Inferior parietal cortex (tissue), 1 donor: Measurements from ENCODE around the gene KANK4.
"Not testable (repeated sequence)": the region's sequence is repeated elsewhere in the genome, so short reads cannot be mapped to it uniquely, and the experiment has no call there.

Source experiments
- DNase-seq: peaks from one replicate; pipeline ENCODE4 v3.0.0-alpha.2; 2016; ENCODE audit errors: extremely low spot score

KANK4 gene

DNA sequence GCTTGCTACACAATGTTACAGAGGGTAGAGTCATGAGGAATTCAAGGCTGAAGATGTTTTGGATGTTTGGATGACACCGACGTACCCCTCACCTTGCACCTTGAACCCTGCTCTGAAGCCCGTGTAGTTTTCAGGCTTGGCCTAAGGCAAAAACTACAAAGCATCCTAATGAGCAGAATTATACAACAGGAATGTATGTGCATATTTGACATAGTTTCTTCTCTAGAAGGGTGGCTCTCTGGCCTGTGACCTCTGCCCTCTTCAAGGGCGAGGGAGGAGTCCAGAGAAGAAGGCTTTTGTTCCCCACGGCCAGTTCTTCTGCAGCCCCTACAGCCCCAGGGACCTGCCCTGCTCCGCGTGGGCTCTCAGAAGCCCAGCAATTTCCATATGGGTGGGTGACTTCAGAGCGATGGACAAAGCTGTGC, 81.3 kb downstream of the KANK4 start:
- no peak for DNase-seq

DNA sequence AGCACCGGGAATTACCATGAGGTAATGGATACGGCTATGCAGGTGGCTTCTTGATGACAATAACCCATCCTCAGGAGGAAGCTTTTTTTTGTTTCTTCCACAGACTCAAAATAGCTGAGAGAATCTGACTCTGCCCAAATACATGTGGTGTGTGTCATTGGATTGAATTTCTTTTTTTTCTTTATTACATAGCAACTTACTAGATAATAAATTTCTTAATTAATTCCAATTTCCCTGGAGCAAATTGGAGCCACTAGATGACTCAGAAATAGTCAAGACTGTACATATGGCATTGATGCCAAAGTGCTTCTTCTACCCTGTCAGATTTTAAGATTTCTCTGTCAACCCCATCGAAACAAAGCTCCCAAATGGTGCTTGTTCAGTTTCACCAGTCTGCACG, 81.9 kb downstream of the KANK4 start:
- no peak for DNase-seq

DNA sequence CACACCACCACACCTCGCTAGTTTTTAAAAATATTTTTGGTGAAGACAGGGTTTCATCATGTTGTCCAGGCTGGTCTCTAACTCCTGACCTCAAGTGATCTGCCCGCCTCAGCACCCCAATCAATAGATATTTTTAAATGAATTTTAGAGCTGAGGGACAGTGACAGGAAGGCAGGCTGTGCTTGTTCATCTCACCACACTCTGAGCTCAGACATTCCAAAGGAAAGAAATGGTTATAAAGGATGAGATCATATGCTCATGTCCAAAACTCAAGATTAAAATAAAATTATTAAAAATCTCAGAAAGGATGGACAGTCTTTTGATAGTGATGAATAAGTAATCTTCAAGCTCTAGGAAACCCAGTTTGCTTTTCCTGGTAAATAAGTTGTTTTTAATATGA, 83.7 kb downstream of the KANK4 start:
- no peak for DNase-seq

DNA sequence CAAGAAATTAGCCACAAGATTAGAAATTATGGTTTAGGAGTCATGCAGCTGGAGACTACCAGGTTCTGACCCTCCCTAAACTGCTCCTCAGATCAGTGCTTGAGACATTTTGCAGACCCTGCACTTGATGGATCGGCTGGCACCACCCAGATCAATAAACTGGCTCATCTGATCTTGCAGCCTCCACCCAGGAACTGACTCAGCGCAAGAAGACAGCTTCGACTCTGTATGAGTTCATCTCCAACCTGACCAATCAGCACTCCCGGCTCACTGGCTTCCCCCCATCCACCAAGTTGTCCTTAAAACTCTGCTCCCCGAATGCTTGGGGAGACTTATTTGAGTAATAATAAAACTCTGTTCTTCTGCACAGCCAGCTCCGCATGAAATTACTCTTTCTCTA, 84.5 kb downstream of the KANK4 start:
- DNase-seq, result no peak

DNA sequence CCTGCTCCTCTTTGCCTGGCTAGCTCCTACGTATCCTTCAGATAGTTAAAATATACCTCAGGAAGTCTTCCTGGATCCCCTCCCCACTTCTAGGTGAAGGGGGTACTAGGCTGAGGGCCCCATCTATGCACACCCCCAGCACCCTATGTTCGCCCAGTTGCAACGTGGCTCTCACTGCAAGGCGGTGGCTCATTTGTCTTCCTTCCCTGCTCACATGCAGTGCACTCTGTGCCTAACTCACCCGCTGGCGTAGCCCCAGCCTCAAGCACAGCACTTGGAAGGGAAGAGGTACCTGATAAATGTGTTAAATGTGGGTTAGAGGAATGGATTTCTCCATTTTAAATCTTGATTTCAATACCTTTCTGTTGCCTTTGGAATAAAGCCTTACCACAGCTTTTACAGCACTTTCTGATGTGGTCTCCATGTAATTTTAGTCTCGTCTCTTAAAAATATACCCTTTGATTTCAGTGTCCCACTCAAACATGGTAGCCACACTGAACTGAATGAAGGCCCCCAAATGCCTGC, 85.2 kb downstream of the KANK4 start:
- DNase-seq, result no peak

DNA sequence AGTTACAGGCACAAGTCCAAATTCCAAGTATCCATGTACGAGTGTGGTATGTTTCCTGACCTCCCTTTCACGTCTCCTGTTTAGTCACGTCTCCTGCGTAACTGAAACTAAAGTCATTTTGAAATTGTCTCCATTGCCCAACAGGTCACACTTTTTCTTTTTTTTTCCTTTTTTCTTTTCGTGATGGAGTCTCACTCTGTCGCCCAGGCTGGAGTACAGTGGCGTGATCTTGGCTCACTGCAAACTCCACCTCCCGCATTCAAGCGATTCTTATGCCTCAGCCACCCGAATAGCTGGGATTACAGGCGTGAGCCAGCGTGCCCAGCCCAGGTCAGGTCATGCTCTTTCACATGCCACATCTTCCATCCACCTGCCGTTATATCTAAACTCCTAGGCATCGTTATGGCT, 86.4 kb downstream of the KANK4 start:
- DNase-seq, result no peak

DNA sequence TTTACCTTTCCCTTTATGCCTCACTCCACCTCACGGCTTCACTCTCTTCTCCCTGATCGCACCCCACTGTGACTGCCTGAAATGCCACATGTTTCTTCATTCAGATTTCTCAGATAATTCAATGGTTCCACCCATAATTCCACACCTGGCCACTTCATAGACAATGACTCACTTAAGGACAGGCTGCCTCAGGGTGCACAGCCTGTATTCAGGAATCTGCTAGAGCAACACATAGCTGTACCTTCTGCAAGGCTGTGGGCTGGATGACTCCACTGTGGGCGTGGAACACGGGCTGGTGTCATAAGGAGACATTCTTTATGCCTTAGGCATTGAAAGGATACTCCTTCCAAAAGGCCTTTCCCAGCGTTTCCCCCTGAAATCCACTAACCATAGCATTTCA, 88.5 kb downstream of the KANK4 start:
- DNase-seq, result no peak

DNA sequence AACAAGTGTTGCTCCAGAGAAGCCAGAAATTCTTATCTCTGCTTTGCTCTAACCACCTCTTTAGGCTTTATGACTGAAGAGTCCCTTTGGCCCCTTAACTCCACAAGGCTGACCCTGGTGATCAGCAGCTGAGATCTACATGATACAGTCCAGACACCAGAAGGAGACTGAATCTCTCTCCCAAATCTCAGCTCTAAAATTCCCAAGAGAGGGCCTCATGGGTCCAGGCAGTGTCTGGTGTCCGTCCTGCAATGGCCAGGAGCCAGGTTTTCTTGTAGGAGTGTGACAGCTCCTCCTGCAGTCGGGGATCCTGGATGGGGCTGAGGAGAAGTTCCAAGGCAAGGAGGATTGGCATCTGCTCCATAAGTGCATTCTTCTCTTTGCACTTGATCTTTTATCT, 89.3 kb downstream of the KANK4 start:
- no peak for DNase-seq

DNA sequence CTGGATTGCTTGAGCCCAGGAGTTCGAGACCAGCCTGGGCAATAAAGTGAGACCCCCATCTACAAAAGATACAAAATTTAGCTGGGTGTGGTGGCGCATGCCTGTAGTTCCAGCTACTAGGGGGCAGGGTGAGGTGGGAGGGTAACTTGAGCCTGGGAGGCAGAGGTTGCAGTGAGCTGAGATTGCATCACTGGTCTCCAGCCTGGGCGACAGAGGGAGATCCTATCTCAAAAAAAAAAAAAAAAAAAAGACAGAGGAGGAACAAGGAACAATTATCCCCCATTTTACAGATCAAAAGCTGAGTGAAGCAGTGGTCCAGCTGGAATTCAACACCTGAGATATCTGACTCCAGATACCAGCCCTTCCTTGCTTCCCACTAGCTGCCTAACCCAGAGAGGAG, 89.8 kb downstream of the KANK4 start:
- DNase-seq, result no peak

DNA sequence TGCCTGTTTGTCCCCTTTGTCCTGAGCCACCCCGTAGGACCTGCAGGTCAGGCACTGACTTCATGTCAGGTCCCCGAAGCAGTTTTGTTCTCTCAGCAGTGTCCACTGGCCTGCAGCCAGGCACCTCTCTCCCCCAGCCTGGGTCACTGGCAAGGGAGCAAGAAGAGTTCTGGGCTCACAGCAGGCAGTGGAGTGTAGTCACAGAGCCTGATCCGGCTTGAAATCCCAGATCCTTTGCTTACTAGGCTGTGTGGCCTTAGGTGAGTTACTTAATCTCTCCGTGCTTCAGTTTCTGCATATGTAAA, 90.4 kb downstream of the KANK4 start:
- DNase-seq, result no peak

DNA sequence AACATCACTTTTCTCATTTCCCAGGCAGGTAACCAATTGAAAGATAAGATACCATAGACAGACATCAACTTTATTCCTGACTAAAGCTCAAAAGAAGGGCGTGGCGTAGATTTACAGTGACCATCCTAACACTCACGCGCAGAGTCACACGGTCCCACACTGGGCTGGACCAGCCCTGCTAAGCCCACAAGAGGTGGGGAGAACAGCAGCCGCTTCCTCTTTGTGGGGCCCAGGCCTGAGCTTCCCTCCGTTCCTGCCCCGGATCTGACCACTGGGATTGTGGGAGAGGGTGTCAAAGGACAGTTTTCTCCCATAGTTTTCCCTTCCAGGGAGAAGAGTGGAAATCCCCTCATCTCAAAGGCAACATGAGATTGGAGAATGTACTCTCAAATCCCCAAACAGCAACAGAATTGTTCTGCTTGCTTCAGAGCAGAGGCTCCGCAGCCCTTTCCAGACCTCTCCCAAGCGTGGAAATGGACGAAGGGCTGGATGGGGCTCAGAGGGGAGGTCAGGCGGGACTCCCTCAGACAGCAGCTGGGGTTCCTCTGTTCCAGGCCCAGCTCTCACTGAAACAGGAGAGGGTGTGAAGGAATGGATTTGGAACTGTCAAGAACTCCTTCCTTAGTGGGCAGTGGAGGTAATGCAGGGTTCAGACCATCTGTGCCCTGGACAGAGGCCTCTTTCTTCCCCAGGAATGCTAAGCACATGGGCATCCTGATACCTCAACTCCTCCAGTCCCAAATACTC, 90.9 kb downstream of the KANK4 start:
- no peak for DNase-seq

DNA sequence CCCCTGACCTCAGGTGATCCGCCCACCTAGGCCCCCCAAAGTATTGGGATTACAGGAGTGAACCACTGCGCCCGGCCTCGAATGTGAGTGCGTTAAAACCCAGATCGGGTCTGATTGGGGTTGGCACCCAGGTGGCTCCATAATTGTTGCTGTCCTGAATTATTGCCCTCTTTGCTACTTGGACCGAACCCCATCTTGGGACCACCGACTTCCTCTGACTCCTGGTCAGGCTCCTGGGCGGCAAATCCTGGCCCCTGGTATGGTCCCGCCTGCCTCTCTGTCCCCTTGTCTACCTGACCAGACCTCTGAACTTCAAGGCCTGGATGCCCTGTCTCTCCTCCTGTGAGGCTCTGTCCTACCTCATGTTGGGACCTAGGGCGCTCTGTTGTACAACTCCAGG, 91.7 kb downstream of the KANK4 start:
- DNase-seq, result no peak

DNA sequence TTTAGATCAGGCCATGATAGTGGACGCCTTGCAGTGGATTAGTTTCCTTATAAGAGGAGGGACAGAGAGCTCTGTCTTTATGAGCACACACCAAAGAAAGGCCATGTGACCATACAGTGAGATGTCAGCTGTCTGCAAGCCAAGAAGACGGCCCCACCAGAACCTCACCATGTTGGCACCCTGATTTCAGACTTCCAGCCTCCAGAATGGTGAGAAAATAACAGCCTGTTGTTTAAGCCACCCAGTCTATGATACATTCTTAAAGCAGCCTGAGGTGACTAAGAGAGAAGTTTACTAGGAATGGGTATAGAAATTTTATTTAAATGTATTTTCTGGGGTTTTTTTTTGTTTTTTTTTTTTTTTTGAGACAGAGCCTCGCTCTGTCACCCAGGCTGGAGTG, 95.1 kb downstream of the KANK4 start:
- DNase-seq, result no peak

DNA sequence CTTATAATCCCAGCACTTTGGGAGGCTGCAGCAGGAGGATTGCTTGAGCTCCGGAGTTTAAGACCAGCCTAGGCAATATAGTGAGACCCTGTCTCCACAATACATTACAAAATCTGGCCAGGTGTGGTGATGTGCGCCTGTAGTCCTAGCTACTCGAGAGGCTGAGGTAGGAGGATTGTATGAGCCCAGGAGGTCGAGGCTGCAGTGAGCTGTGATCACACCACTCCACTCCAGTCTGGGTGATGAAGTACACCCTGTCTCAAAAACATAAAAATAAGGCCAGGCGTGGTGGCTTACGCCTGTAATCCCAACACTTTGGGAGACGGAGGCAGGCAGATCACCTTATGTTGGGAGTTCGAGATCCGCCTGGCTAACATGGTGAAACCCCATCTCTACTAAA, 96.9 kb downstream of the KANK4 start:
- no peak for DNase-seq

DNA sequence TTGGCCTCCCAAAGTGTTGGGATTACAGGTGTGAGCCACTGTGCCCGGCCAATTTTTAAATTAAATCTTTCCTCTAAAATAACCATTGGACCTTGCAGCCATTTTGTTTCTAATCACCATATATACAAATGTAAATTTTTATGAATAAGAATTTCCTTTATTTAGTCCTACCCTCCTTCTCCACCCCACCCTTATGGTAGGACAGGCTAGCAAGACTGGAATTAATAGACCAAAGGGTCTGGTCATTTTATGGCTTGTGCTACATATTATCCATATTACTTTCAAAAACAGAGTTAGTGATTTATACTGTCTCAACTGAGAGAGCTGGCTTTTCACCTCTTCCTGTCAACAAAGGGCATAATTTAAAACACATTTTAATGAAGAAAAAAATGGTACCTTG, 98.1 kb downstream of the KANK4 start:
- DNase-seq, result no peak

DNA sequence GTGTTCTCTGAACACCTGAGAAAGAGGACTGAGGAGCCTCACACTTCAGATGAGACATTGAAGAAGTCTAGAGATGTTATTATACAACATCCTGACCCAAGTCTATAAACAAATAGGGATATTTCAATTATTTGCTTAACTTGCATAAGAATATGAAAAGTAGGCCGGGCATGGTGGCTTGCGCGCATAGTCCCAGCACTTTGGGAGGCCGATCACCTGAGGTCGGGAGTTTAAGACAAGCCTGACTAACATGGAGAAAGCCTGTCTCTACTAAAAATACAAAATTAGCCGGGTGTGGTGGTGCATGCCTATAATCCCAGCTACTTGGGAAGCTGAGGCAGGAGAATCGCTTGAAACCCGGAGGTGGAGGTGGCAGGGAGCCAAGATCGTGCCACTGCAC, 98.8 kb downstream of the KANK4 start:
- DNase-seq, result not testable (repeated sequence)

DNA sequence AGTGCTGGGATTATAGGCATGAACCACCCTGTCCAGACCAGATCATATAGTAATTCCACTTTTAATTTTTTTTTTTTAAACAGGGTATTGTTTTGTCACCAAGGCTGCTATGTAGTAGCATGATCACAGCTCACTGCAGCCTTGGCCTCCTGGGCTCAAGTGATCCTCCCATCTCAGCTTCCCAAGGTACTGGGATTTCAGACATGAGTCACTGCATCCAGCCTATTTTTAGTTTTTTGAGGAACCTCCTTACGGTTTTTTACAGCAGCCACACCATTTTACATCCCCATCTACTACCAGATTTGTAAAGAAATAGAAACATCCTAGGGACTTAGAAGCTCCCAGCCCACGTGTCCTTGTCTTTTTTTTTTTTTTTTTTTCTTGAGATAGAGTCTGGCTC, 100.6 kb downstream of the KANK4 start:
- DNase-seq, result no peak

DNA sequence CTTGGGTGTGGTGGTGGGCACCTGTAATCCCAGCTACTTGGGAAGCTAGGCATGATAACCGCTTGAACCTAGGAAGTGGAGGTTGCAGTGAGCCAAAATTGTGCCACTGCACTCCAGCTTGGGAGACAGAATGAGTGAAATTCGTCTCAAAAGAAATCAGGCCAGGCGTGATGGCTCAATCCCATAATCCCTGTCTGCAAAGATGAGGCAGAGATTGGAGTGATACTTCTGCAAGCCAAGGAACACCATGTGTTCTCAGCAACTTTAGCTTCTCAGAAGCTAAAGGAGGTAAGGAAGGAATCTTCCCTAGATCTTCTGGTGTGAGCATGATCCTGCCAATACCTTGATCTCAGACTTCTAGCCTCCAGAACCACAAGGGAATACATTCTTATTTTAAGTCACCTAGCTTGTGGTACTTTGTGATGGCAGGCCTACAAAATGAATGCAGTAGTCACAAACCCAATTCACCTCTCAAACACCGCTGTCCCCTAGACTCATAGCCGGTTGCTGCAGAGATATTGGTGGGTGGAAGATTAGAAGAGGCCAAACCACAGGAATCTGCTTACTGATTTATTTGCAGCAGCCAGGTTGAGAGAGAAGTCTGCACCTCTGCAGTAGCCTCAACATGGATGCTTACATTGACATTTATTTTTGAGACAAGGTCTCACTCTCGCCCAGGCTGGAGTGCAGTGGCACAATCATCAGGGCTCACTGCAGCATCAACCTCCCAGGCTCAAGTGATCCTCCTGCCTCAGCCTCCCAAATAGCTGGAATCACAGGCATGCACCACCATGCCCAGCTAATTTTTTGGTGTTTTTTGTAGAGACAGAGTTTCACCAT, 105.9 kb downstream of the KANK4 start:
- no peak for DNase-seq

DNA sequence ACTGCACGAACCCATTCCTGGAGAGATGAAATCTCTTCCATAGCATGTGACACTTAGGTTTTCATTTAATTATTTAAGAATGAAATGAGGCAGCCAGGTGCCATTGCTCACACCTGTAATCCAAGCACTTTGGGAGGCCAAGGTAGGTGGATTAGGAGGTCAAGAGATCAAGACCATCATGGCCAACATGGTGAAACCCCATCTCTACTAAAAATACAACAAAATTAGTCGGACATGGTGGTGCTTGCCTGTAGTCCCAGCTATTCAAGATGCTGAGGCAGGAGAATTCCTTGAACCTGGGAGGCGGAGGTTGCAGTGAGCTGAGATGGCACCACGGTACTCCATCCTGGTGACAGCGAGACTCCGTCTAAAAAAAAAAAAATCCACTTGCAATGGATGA, 106.8 kb downstream of the KANK4 start:
- no peak for DNase-seq

DNA sequence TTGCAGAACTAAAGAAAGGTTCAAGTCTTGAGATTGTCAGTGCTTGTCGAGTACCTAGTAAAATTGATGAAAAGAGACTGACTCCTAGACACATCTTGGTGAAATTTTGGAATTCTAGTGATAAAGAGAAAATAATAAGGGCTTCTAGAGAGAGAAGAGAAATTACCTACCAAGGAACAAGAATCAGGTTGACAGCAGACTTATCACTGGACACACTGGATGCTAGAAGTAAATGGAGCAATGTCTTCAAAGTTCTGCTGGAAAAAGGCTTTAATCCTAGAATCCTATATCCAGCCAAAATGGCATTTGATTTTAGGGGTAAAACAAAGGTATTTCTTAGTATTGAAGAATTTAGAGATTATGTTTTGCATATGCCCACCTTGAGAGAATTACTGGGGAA, 108.3 kb downstream of the KANK4 start:
- no peak for DNase-seq

DNA sequence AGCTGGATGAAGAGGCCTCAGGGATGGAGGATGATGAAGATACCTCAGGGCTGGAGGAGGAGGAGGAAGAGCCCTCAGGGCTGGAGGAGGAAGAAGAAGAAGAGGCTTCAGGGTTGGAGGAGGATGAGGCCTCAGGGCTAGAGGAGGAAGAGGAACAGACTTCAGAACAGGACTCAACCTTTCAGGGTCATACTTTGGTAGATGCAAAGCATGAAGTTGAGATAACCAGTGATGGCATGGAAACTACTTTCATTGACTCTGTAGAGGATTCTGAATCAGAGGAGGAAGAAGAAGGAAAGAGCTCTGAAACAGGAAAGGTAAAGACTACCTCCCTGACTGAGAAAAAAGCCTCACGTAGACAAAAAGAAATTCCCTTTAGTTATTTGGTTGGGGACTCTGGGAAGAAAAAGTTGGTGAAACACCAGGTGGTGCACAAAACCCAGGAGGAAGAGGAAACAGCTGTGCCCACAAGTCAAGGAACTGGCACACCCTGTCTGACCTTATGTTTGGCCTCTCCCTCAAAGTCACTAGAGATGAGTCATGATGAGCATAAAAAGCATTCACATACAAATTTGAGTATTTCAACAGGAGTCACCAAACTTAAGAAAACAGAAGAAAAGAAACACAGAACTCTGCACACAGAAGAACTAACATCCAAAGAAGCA, 109.2 kb downstream of the KANK4 start:
- no peak for DNase-seq

DNA sequence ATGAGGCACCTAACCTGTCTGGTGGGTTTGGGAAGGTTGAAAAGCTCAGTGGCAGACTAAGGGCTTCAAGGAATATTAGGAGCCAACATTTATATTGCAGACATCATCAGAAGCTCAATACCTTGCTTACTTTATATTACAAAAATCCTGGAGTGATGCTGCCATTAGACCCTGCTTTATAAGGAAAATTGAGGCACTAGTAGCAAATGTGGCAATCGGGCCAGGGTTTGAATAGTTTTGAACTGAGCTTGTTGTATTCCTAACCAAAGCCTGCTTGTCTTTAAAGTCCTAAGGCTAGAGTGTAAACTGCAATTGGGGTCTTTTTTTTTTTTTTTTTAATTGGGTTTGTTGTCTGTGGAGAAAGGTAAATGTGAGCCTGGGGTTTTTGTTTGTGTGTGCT, 110.3 kb downstream of the KANK4 start:
- DNase-seq, result no peak

DNA sequence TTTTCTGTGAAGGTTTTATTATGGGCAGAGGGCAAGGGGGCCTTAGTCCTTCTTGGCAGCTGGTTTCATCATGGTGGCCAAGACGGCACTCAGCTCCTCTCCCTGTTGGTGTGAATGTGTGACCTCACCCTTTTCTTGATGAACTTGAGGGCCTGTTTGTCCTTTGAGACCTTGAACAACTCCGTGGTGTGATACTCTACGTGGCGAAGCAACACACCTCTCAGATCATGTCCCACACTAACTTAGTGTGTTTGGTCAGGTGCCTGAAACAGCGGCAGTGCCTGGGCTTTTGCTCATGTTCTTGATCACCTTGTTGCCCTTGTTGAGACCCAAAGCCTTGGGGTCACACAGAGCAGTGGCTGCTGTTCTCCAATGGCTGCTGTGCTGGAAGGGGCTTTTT, 111.1 kb downstream of the KANK4 start:
- DNase-seq, result no peak
